Suprapubic skin (tissue), 4 donors: ENCODE results near the gene SEPTIN7. TPM values are rescaled to one million over a fixed set of nuclear protein-coding genes. Genes with fewer than 3 reads are reported as not detected.

ENCODE experiments used
- DNase-seq, 2 donors: peaks; one replicate each; pipeline ENCODE4 v3.0.0-alpha.2; 2019; ENCODE audit warnings: low spot score in 2 of 2
- H3K27ac ChIP-seq: fragments of 200-600 bp; sonication (generic); one replicate; pipeline ENCODE4 v1.5.1; 2019
- H3K27me3 ChIP-seq: fragments of 200-600 bp; sonication (generic); one replicate; pipeline ENCODE4 v1.5.1; 2019
- H3K36me3 ChIP-seq: fragments of 200-600 bp; sonication (generic); one replicate; pipeline ENCODE4 v1.5.1; 2019
- H3K4me1 ChIP-seq: fragments of 200-600 bp; sonication (generic); one replicate; pipeline ENCODE4 v1.5.1; 2019
- H3K4me3 ChIP-seq: fragments of 200-600 bp; sonication (generic); one replicate; pipeline ENCODE4 v1.5.1; 2019; ENCODE audit warnings: mild to moderate bottlenecking
- H3K9me3 ChIP-seq: fragments of 200-600 bp; sonication (generic); one replicate; pipeline ENCODE4 v1.5.1; 2019
- CTCF ChIP-seq, 2 donors: fragments of 200-600 bp in 1 of 2; fragments of 450-650 bp in 1 of 2; sonication (generic) in 1 of 2; IDR thresholded peaks; one replicate each; pipeline ENCODE4 v1.5.1; 2016 to 2019; ENCODE audit warnings: antibody characterized with exemption in 2 of 2, mild to moderate bottlenecking in 1 of 2, moderate library complexity in 1 of 2
- EP300 ChIP-seq: sonication (generic); formaldehyde crosslinking; IDR thresholded peaks from one replicate; pipeline ENCODE4 v1.6.1; 2017; ENCODE audit warnings: antibody characterized with exemption
- POLR2A ChIP-seq, 2 donors: fragments of 450-650 bp; IDR thresholded peaks; one replicate each; pipeline ENCODE4 v1.6.1; 2017; ENCODE audit warnings: antibody characterized with exemption in 2 of 2, mild to moderate bottlenecking in 2 of 2, moderate library complexity in 2 of 2
- POLR2AphosphoS5 ChIP-seq, 3 donors: sonication (generic); formaldehyde crosslinking; IDR thresholded peaks; one replicate each; pipeline ENCODE4 v1.6.1; 2017; ENCODE audit warnings: antibody characterized with exemption in 3 of 3
- WGBS: methylation state at CpG from one replicate; pipeline ENCODE4 v1.1.5; 2018; 5-methylcytosine and 5-hydroxymethylcytosine counted together
- total RNA-seq, 4 donors: library from RNA; depleted of rRNA; stranded (reverse); fragments of >200 nt; gene quantifications; one replicate each; pipeline ENCODE4 v1.1.0, GENCODE V29; 2016

Gene SEPTIN7
- total RNA-seq, 4 donors from 2014 or later, result 110 to 140 (median 127) TPM

GRCh38 chr7:35819954-35820703, 19.3 kb downstream of the SEPTIN7 start:
- no peak overlapping the region for H3K27ac ChIP-seq
- no peaks in the 10 kb centered on the region for H3K9me3 ChIP-seq
- DNase-seq, result no peak
- no peaks in the 10 kb centered on the region for H3K36me3 ChIP-seq
- WGBS, result 78% methylated on average over 3 of the region's 3 CpGs
- TF ChIP-seq CTCF (IDR thresholded peaks at IDR 0.05) (no peak), POLR2A (IDR thresholded peaks at IDR 0.05) (no peak), POLR2AphosphoS5 (IDR thresholded peaks at IDR 0.05) (no peak), EP300 (no peak)
- H3K27me3 ChIP-seq, result no peaks in the 10 kb centered on the region
- H3K4me1 ChIP-seq, result peaks cover 23% of the 10 kb centered on the region
- H3K4me3 ChIP-seq, result no peak overlapping the region

GRCh38 chr7:35820858-35821257, 20.0 kb downstream of the SEPTIN7 start:
- 79% methylated on average over 1 of the region's 1 CpG for WGBS
- peaks cover 29% of the 10 kb centered on the region for H3K4me1 ChIP-seq
- no peak for DNase-seq
- no peaks in the 10 kb centered on the region for H3K27me3 ChIP-seq
- H3K27ac ChIP-seq, result no peak overlapping the region
- no peaks in the 10 kb centered on the region for H3K9me3 ChIP-seq
- no peak overlapping the region for H3K4me3 ChIP-seq
- TF ChIP-seq CTCF (IDR thresholded peaks at IDR 0.05) (no peak), POLR2AphosphoS5 (IDR thresholded peaks at IDR 0.05) (no peak), EP300 (no peak), POLR2A (IDR thresholded peaks at IDR 0.05) (no peak)
- H3K36me3 ChIP-seq, result no peaks in the 10 kb centered on the region

- WGBS, result 83% methylated on average over 3 of the region's 3 CpGs
- Histone ChIP-seq H3K36me3 (no peaks in the 10 kb centered on the region), H3K4me1 (peaks cover 39% of the 10 kb centered on the region), H3K9me3 (no peaks in the 10 kb centered on the region), H3K27me3 (no peaks in the 10 kb centered on the region), H3K27ac (no peak overlapping the region), H3K4me3 (no peak overlapping the region)
- TF ChIP-seq POLR2A (IDR thresholded peaks at IDR 0.05) (no peak), EP300 (no peak), POLR2AphosphoS5 (IDR thresholded peaks at IDR 0.05) (no peak), CTCF (IDR thresholded peaks at IDR 0.05) (no peak)
- DNase-seq, result no peak
These were observed 22.6 kb downstream of the SEPTIN7 start for GRCh38 chr7:35823440-35823839.

GRCh38 chr7:35825974-35826373, 25.1 kb downstream of the SEPTIN7 start:
- no peak overlapping the region for H3K27ac ChIP-seq
- H3K4me1 ChIP-seq, result peaks cover 40% of the 10 kb centered on the region
- WGBS, result 85% methylated on average over 1 of the region's 1 CpG
- no peak overlapping the region for H3K4me3 ChIP-seq
- H3K27me3 ChIP-seq, result no peaks in the 10 kb centered on the region
- DNase-seq, result no peak
- no peaks in the 10 kb centered on the region for H3K36me3 ChIP-seq
- TF ChIP-seq EP300 (no peak), POLR2AphosphoS5 (IDR thresholded peaks at IDR 0.05) (no peak), CTCF (IDR thresholded peaks at IDR 0.05) (no peak), POLR2A (IDR thresholded peaks at IDR 0.05) (no peak)
- H3K9me3 ChIP-seq, result no peaks in the 10 kb centered on the region

GRCh38 chr7:35826751-35827150, 25.9 kb downstream of the SEPTIN7 start:
- peaks cover 47% of the 10 kb centered on the region for H3K4me1 ChIP-seq
- H3K27me3 ChIP-seq, result no peaks in the 10 kb centered on the region
- no peak overlapping the region for H3K4me3 ChIP-seq
- H3K27ac ChIP-seq, result no peak overlapping the region
- H3K9me3 ChIP-seq, result no peaks in the 10 kb centered on the region
- DNase-seq, result no peak
- 52% methylated on average over 4 of the region's 4 CpGs for WGBS
- no peaks in the 10 kb centered on the region for H3K36me3 ChIP-seq
- no peak for TF ChIP-seq EP300
- no peak for TF ChIP-seq POLR2A (IDR thresholded peaks at IDR 0.05)
- TF ChIP-seq CTCF (IDR thresholded peaks at IDR 0.05), result no peak
